ENCODE data around the gene ZDHHC9. TPM values are rescaled to one million over a fixed set of nuclear protein-coding genes. Genes with fewer than 3 reads are reported as not detected.

The ZDHHC9 gene
- total and polyA plus RNA-seq, 2 donors (not counting 1 experiment from before 2014, with no cell fraction given) = 1.3 to 6.1 TPM

DNA sequence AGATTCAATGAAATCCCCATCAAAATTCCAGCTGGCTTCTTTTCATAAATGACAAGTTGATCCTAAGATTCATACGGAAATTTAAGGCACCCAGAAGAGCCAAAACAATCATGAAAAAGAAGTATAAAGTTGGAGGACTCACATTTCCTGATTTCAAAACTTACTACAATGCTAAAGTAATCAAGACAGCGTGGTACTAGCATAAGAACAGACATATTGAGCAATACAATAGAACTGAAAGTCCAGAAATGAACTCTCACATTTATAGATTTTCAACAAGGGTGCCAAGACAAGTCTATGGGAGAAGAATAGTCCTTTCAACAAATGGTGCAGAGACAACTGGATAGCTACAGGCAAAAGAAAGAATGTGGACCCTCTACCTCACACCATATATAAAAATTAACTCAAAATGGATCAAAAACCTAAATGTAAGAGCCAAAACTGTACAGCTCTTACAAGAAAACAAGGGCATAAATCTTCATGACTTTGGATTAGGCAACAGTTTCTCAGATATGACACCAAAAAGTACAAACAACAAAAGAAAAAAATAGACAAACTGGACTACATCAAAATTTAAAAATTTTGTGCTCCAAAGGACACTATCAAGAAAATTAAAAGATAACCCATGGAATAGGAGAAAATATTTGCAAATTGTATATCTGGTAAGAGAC lies 35.4 kb downstream of the ZDHHC9 start:
- DNase-seq (no peak), ATAC-seq (ENCODE audit: low read depth) (no peak)
- Mint-ChIP-seq H3K4me1 (peaks cover 15% of the 10 kb centered on the region), H3K4me3 (no peak overlapping the region), H3K27ac (no peak overlapping the region), H3K27me3 (no peaks in the 10 kb centered on the region), H3K9me3 (ENCODE audit: insufficient read depth) (no peaks in the 10 kb centered on the region)
- CTCF ChIA-PET = interaction anchor here (0.9 kb wide), 1 partner anchor 104 kb away, joined by 3 read pairs; no protein-coding TSS in a partner anchor
- Histone ChIP-seq H3K36me3 (replicated peaks in 1 of 2; ENCODE audit: control extremely low read depth in 1 of 2, control insufficient read depth in 1 of 2, extremely low read depth in 1 of 2, insufficient read depth in 2 of 2, low read length in 1 of 2) (no peaks in the 10 kb centered on the region), H3K4me3 (ENCODE audit: control extremely low read depth in 1 of 5, extremely low read depth in 1 of 5, insufficient read depth in 1 of 5, low read depth in 2 of 5, low read length in 4 of 5) (no peak overlapping the region), H3K79me2 (ENCODE audit: control insufficient read depth, insufficient read depth, low read length) (no peaks in the 10 kb centered on the region), H3K9me3 (ENCODE audit: control extremely low read depth in 1 of 3, control insufficient read depth in 2 of 3, insufficient read depth in 1 of 3, low read length in 2 of 3) (no peaks in the 10 kb centered on the region), H2AFZ (ENCODE audit: insufficient read depth, low read depth, low read length, poor library complexity, severe bottlenecking) (no peak overlapping the region), H3K4me1 (ENCODE audit: control insufficient read depth in 2 of 2, insufficient read depth in 2 of 2, low read length in 2 of 2) (peaks cover 4% of the 10 kb centered on the region in 2 donors), H3K27me3 (replicated peaks in 1 of 4; ENCODE audit: control extremely low read depth in 1 of 4, control insufficient read depth in 3 of 4, insufficient read depth in 4 of 4, low read length in 3 of 4) (no peaks in the 10 kb centered on the region), H3K9ac (ENCODE audit: low read length) (no peak overlapping the region), H4K20me1 (ENCODE audit: control insufficient read depth, insufficient read depth, low read length, poor library complexity, severe bottlenecking) (no peaks in the 10 kb centered on the region), H3K27ac (ENCODE audit: low read length in 2 of 2) (no peak overlapping the region), H3K4me2 (replicated peaks; ENCODE audit: low read depth, low read length, poor library complexity, severe bottlenecking) (no peak overlapping the region)
- intact Hi-C loops (cut with micrococcal nuclease) = no loop called here
- TF ChIP-seq EZH2 (IDR thresholded peaks at IDR 0.05; ENCODE audit: borderline replicate concordance, insufficient read depth, low read depth, low read length, poor library complexity, severe bottlenecking) = no peak
- TF ChIP-seq, protein P1, sequence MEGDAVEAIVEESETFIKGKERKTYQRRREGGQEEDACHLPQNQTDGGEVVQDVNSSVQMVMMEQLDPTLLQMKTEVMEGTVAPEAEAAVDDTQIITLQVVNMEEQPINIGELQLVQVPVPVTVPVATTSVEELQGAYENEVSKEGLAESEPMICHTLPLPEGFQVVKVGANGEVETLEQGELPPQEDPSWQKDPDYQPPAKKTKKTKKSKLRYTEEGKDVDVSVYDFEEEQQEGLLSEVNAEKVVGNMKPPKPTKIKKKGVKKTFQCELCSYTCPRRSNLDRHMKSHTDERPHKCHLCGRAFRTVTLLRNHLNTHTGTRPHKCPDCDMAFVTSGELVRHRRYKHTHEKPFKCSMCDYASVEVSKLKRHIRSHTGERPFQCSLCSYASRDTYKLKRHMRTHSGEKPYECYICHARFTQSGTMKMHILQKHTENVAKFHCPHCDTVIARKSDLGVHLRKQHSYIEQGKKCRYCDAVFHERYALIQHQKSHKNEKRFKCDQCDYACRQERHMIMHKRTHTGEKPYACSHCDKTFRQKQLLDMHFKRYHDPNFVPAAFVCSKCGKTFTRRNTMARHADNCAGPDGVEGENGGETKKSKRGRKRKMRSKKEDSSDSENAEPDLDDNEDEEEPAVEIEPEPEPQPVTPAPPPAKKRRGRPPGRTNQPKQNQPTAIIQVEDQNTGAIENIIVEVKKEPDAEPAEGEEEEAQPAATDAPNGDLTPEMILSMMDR (IDR thresholded peaks at IDR 0.05) = no peak
- POLR2A ChIA-PET = no interaction called here
- no CpG with 5 or more reads among the region's 2 CpGs for WGBS (ENCODE audit: insufficient coverage)

DNA sequence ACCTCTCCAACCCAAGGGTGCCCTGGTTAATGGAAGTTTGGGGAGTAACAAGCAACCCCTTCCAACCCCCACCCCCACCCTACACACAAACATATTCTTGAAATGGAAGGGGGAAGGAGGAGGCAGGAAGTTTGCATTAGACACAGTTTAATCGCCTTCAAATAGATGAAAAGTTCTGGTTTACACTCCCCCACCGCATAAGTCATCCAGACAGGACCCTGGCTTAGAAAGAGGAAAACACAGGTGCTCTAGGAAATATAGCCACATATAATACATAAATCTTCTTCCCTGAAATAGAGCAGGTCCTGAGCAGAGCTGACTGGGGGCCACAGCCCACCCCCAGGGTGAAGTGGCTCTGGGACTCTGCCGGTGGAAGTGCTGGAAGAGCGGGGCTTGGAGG lies 38.9 kb downstream of the ZDHHC9 start:
- DNase-seq (no peak), ATAC-seq (ENCODE audit: low read depth) (no peak)
- H3K4me1 ChIP-seq (ENCODE audit: control insufficient read depth in 2 of 2, insufficient read depth in 2 of 2, low read length in 2 of 2) = peaks cover 4% of the 10 kb centered on the region in 2 donors
- Mint-ChIP-seq H3K27me3 (no peaks in the 10 kb centered on the region), H3K4me3 (no peak overlapping the region), H3K27ac (no peak overlapping the region), H3K9me3 (ENCODE audit: insufficient read depth) (no peaks in the 10 kb centered on the region), H3K4me1 (peaks cover 13% of the 10 kb centered on the region)
- no peak overlapping the region for H3K4me2 ChIP-seq (replicated peaks; ENCODE audit: low read depth, low read length, poor library complexity, severe bottlenecking)
- ChIA-PET CTCF (no interaction called here), POLR2A (no interaction called here)
- TF ChIP-seq EZH2 (IDR thresholded peaks at IDR 0.05; ENCODE audit: borderline replicate concordance, insufficient read depth, low read depth, low read length, poor library complexity, severe bottlenecking) = no peak
- TF ChIP-seq, protein P1 (IDR thresholded peaks at IDR 0.05) = no peak
- no peaks in the 10 kb centered on the region for H3K9me3 ChIP-seq (ENCODE audit: control extremely low read depth in 1 of 3, control insufficient read depth in 2 of 3, insufficient read depth in 1 of 3, low read length in 2 of 3)
- intact Hi-C loops (cut with micrococcal nuclease) = no loop called here
- H3K79me2 ChIP-seq (ENCODE audit: control insufficient read depth, insufficient read depth, low read length) = no peaks in the 10 kb centered on the region
- H2AFZ ChIP-seq (ENCODE audit: insufficient read depth, low read depth, low read length, poor library complexity, severe bottlenecking) = no peak overlapping the region
- H3K27me3 ChIP-seq (replicated peaks in 1 of 4; ENCODE audit: control extremely low read depth in 1 of 4, control insufficient read depth in 3 of 4, insufficient read depth in 4 of 4, low read length in 3 of 4) = no peaks in the 10 kb centered on the region
- WGBS (ENCODE audit: insufficient coverage) = no CpG with 5 or more reads among the region's 4 CpGs
- no peak overlapping the region for H3K27ac ChIP-seq (ENCODE audit: low read length in 2 of 2)
- H3K36me3 ChIP-seq (replicated peaks in 1 of 2; ENCODE audit: control extremely low read depth in 1 of 2, control insufficient read depth in 1 of 2, extremely low read depth in 1 of 2, insufficient read depth in 2 of 2, low read length in 1 of 2) = no peaks in the 10 kb centered on the region
- H3K9ac ChIP-seq (ENCODE audit: low read length) = no peak overlapping the region
- H3K4me3 ChIP-seq (ENCODE audit: control extremely low read depth in 1 of 5, extremely low read depth in 1 of 5, insufficient read depth in 1 of 5, low read depth in 2 of 5, low read length in 4 of 5) = no peak overlapping the region
- H4K20me1 ChIP-seq (ENCODE audit: control insufficient read depth, insufficient read depth, low read length, poor library complexity, severe bottlenecking) = no peaks in the 10 kb centered on the region
